Neuronal stem cell (in vitro differentiated cells): ENCODE measurements around the gene FAM168A.

Experiments
- DNase-seq: peaks from one replicate; pipeline ENCODE4 v3.0.0-alpha.2; 2013; ENCODE audit warnings: low spot score
- H2AFZ ChIP-seq: one replicate; pipeline ENCODE4 v1.6.1; 2013; ENCODE audit warnings: mild to moderate bottlenecking, low read length, inconsistent platforms
- H2AK5ac ChIP-seq: 2 replicates; pipeline ENCODE4 v1.6.1; 2013; ENCODE audit warnings: low read depth, mild to moderate bottlenecking, inconsistent platforms, low read length, moderate library complexity, mixed read lengths
- H2BK120ac ChIP-seq: 2 replicates; pipeline ENCODE4 v1.6.1; 2013; ENCODE audit warnings: low read depth, mild to moderate bottlenecking, inconsistent platforms, low read length, moderate library complexity, mixed read lengths
- H2BK12ac ChIP-seq: one replicate; pipeline ENCODE4 v1.6.1; 2013; ENCODE audit warnings: low read length, inconsistent platforms
- H2BK15ac ChIP-seq: 2 replicates; pipeline ENCODE4 v1.6.1; 2013; ENCODE audit warnings: mild to moderate bottlenecking, low read length, inconsistent platforms, mixed read lengths
- H2BK5ac ChIP-seq: one replicate; pipeline ENCODE4 v1.6.1; 2013; ENCODE audit warnings: inconsistent platforms, mild to moderate bottlenecking, low read length, moderate library complexity
- H3K14ac ChIP-seq: one replicate; pipeline ENCODE4 v1.6.1; 2013; ENCODE audit warnings: low read length, inconsistent platforms
- H3K18ac ChIP-seq: 2 replicates; pipeline ENCODE4 v1.6.1; 2013; ENCODE audit warnings: low read length, inconsistent platforms
- H3K23ac ChIP-seq: 2 replicates; pipeline ENCODE4 v1.6.1; 2013; ENCODE audit warnings: low read depth, mild to moderate bottlenecking, mixed read lengths, low read length, inconsistent platforms; ENCODE audit not compliant: poor library complexity
- H3K27ac ChIP-seq: replicated peaks from 3 replicates; pipeline ENCODE4 v1.5.1; 2013; ENCODE audit warnings: low read length, inconsistent platforms
- H3K27me3 ChIP-seq, 3 experiments: 2 replicates each; pipeline ENCODE4 v1.6.1; 2013; ENCODE audit warnings: low read length in 3 of 3, mild to moderate bottlenecking in 2 of 3, inconsistent platforms in 1 of 3, low read depth in 1 of 3, mixed read lengths in 1 of 3, moderate library complexity in 1 of 3; ENCODE audit not compliant: control insufficient read depth in 3 of 3, insufficient read depth in 3 of 3
- H3K36me3 ChIP-seq, 2 donors: replicated peaks in 1 of 2; 2 replicates each; pipeline ENCODE4 v1.6.1; 2013; ENCODE audit warnings: low read length in 2 of 2; ENCODE audit not compliant: control insufficient read depth in 2 of 2, insufficient read depth in 2 of 2
- H3K4ac ChIP-seq: 2 replicates; pipeline ENCODE4 v1.6.1; 2013; ENCODE audit warnings: inconsistent platforms, mild to moderate bottlenecking, low read length, moderate library complexity
- H3K4me1 ChIP-seq, 2 donors: 1 replicate in 1 of 2; 2 replicates in 1 of 2; pipeline ENCODE4 v1.6.1; 2013; ENCODE audit warnings: low read length in 2 of 2, low read depth in 1 of 2; ENCODE audit not compliant: control insufficient read depth in 2 of 2, insufficient read depth in 1 of 2
- H3K4me2 ChIP-seq: one replicate; pipeline ENCODE4 v1.6.1; 2013; ENCODE audit warnings: mild to moderate bottlenecking, low read length, inconsistent platforms; ENCODE audit not compliant: insufficient read depth, poor library complexity, severe bottlenecking
- H3K4me3 ChIP-seq, 2 donors: 2 replicates each; pipeline ENCODE4 v1.5.1; 2013; ENCODE audit warnings: low read length in 2 of 2, mild to moderate bottlenecking in 2 of 2, inconsistent platforms in 1 of 2, moderate library complexity in 1 of 2
- H3K79me1 ChIP-seq: one replicate; pipeline ENCODE4 v1.6.1; 2013; ENCODE audit warnings: low read depth, mild to moderate bottlenecking, inconsistent platforms, low read length, moderate library complexity
- H3K9ac ChIP-seq: one replicate; pipeline ENCODE4 v1.6.1; 2013; ENCODE audit warnings: mild to moderate bottlenecking, low read depth, low read length, inconsistent platforms; ENCODE audit not compliant: poor library complexity
- H3K9me3 ChIP-seq, 2 donors: replicated peaks in 1 of 2; 2 replicates each; pipeline versions ENCODE3 to v1.6.1; 2013; ENCODE audit warnings: low read length in 2 of 2, mild to moderate bottlenecking in 2 of 2, inconsistent platforms in 1 of 2, low read depth in 1 of 2, mixed read lengths in 1 of 2, moderate library complexity in 1 of 2; ENCODE audit not compliant: control insufficient read depth in 2 of 2, insufficient read depth in 1 of 2
- H4K8ac ChIP-seq: one replicate; pipeline ENCODE4 v1.6.1; 2013; ENCODE audit warnings: low read depth, mild to moderate bottlenecking, inconsistent platforms, low read length, moderate library complexity
- H4K91ac ChIP-seq: one replicate; pipeline ENCODE4 v1.6.1; 2013; ENCODE audit warnings: low read length, low read depth, mild to moderate bottlenecking, inconsistent platforms; ENCODE audit not compliant: poor library complexity
- WGBS, 2 donors: extraction: QIAGEN DNeasy Blood & Tissue Kit; methylation state at CpG; one replicate each; pipeline ENCODE4 v1.1.7; 2013; ENCODE audit warnings: missing lambda C conversion rate in 2 of 2, mixed read lengths in 1 of 2; ENCODE audit not compliant: insufficient read length in 2 of 2, insufficient replicate concordance in 1 of 2; ENCODE audit errors: extremely low coverage in 2 of 2; 5-methylcytosine and 5-hydroxymethylcytosine counted together

The FAM168A gene

DNA sequence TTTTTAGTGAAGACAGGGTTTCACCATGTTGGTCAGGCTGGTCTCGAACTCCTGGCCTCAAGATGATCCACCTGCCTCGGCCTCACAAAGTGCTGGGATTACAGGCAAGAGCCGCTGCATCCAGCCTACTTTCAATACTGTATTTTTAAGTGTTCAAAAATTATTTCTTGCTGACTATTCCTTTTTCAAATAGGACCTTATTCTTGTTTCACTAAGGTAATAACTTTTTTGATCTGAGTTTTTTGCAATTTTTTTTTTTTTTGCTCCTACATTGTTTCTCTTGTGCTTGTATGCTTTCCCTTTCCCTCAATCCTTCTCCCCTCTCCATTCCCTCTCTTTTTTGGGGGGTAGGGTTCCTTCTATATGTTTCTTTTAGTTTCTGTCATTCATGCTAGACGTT is 73.1 kb downstream of the FAM168A start:
- no peak overlapping the region for H3K23ac ChIP-seq
- H3K4me2 ChIP-seq = no peak overlapping the region
- H3K18ac ChIP-seq = no peak overlapping the region
- peaks cover 11 to 18% of the 10 kb centered on the region in 2 donors for H3K4me1 ChIP-seq
- H3K9ac ChIP-seq = no peak overlapping the region
- H3K79me1 ChIP-seq = no peaks in the 10 kb centered on the region
- no peak overlapping the region for H4K8ac ChIP-seq
- no peak for DNase-seq
- H4K91ac ChIP-seq = no peak overlapping the region
- no peak overlapping the region for H2AK5ac ChIP-seq
- H3K14ac ChIP-seq = no peak overlapping the region
- no peak overlapping the region for H2AFZ ChIP-seq
- no peak overlapping the region for H2BK15ac ChIP-seq
- no CpG with 5 or more reads among the region's 4 CpGs for WGBS, 2 donors
- H3K36me3 ChIP-seq = no peaks in the 10 kb centered on the region
- H3K27ac ChIP-seq = no peak overlapping the region
- peaks cover 5 to 6% of the 10 kb centered on the region in 2 donors for H3K9me3 ChIP-seq
- H3K27me3 ChIP-seq = no peaks in the 10 kb centered on the region
- no peak overlapping the region for H2BK120ac ChIP-seq
- H2BK12ac ChIP-seq = no peak overlapping the region
- H3K4ac ChIP-seq = no peak overlapping the region
- H3K4me3 ChIP-seq = no peak overlapping the region
- no peak overlapping the region for H2BK5ac ChIP-seq

GRCh38 chr11:73521621-73522020 is 76.3 kb downstream of the FAM168A start:
- Histone ChIP-seq H2BK5ac (no peak overlapping the region), H2BK12ac (no peak overlapping the region), H3K14ac (no peak overlapping the region), H4K8ac (no peak overlapping the region), H3K23ac (no peak overlapping the region), H3K18ac (no peak overlapping the region), H2BK120ac (no peak overlapping the region), H3K9me3 (peaks cover 5 to 6% of the 10 kb centered on the region in 2 donors), H3K9ac (no peak overlapping the region), H3K4me3 (no peak overlapping the region), H2BK15ac (no peak overlapping the region), H3K4me2 (no peak overlapping the region), H3K4ac (no peak overlapping the region), H3K27ac (no peak overlapping the region), H2AFZ (no peak overlapping the region), H3K79me1 (no peaks in the 10 kb centered on the region), H4K91ac (no peak overlapping the region), H3K4me1 (peaks cover 4 to 7% of the 10 kb centered on the region in 2 donors), H3K27me3 (no peaks in the 10 kb centered on the region), H3K36me3 (no peaks in the 10 kb centered on the region), H2AK5ac (no peak overlapping the region)
- WGBS, 2 donors = no CpG with 5 or more reads among the region's 1 CpG
- DNase-seq = no peak

GRCh38 chr11:73520353-73521061 is 77.4 kb downstream of the FAM168A start:
- no peak overlapping the region for H3K27ac ChIP-seq
- WGBS, 2 donors = no CpG with 5 or more reads among the region's 2 CpGs
- no peak overlapping the region for H2AK5ac ChIP-seq
- no peak overlapping the region for H3K9ac ChIP-seq
- H2BK15ac ChIP-seq = no peak overlapping the region
- no peak overlapping the region for H3K4me2 ChIP-seq
- H3K4me3 ChIP-seq = no peak overlapping the region
- no peak overlapping the region for H4K91ac ChIP-seq
- peaks cover 4 to 7% of the 10 kb centered on the region in 2 donors for H3K4me1 ChIP-seq
- H4K8ac ChIP-seq = no peak overlapping the region
- H3K36me3 ChIP-seq = no peaks in the 10 kb centered on the region
- no peak overlapping the region for H3K14ac ChIP-seq
- H2BK12ac ChIP-seq = no peak overlapping the region
- H3K4ac ChIP-seq = no peak overlapping the region
- H2BK120ac ChIP-seq = no peak overlapping the region
- no peaks in the 10 kb centered on the region for H3K79me1 ChIP-seq
- H3K18ac ChIP-seq = no peak overlapping the region
- H2BK5ac ChIP-seq = no peak overlapping the region
- H2AFZ ChIP-seq = no peak overlapping the region
- no peak for DNase-seq
- no peak overlapping the region for H3K23ac ChIP-seq
- no peaks in the 10 kb centered on the region for H3K27me3 ChIP-seq
- peaks cover 5 to 6% of the 10 kb centered on the region in 2 donors for H3K9me3 ChIP-seq

GRCh38 chr11:73519266-73519665 is 78.6 kb downstream of the FAM168A start:
- H3K4me3 ChIP-seq = no peak overlapping the region
- peaks cover 5 to 6% of the 10 kb centered on the region in 2 donors for H3K9me3 ChIP-seq
- H3K27me3 ChIP-seq = no peaks in the 10 kb centered on the region

More at GRCh38 chr11:73519266-73519665, 78.6 kb downstream of the FAM168A start:
- H3K23ac ChIP-seq = no peak overlapping the region
- H2AFZ ChIP-seq = no peak overlapping the region
- no peak overlapping the region for H2BK120ac ChIP-seq
- no peak overlapping the region for H2AK5ac ChIP-seq
- DNase-seq = no peak
- H3K14ac ChIP-seq = no peak overlapping the region
- peaks cover 4 to 7% of the 10 kb centered on the region in 2 donors for H3K4me1 ChIP-seq
- H3K18ac ChIP-seq = no peak overlapping the region
- no peak overlapping the region for H2BK15ac ChIP-seq
- H3K4me2 ChIP-seq = no peak overlapping the region
- no peak overlapping the region for H3K4ac ChIP-seq
- H2BK5ac ChIP-seq = no peak overlapping the region
- H4K91ac ChIP-seq = no peak overlapping the region
- H3K36me3 ChIP-seq = peaks cover 0 to 6% of the 10 kb centered on the region in 2 donors
- H3K9ac ChIP-seq = no peak overlapping the region
- no peak overlapping the region for H3K27ac ChIP-seq
- no peaks in the 10 kb centered on the region for H3K79me1 ChIP-seq
- H4K8ac ChIP-seq = no peak overlapping the region
- no peak overlapping the region for H2BK12ac ChIP-seq
